Glutamatergic neuron (in vitro differentiated cells): Measurements from ENCODE around the gene FAM221B. TPM values are rescaled to one million over a fixed set of nuclear protein-coding genes. Genes with fewer than 3 reads are reported as not detected.

ENCODE experiments used
- DNase-seq: peaks from one replicate; pipeline ENCODE4 v3.0.0; 2022
- H3K27ac Mint-ChIP-seq: one replicate; pipeline ENCODE4 v1.8.0; 2020; ENCODE audit warnings: mild to moderate bottlenecking, mixed read lengths, inconsistent platforms; ENCODE audit not compliant: unreplicated experiment
- H3K27me3 Mint-ChIP-seq: one replicate; pipeline ENCODE4 v1.8.0; 2020; ENCODE audit warnings: mild to moderate bottlenecking, moderate library complexity, mixed read lengths, inconsistent platforms; ENCODE audit not compliant: unreplicated experiment
- H3K36me3 Mint-ChIP-seq: one replicate; pipeline ENCODE4 v1.8.0; 2020; ENCODE audit warnings: mild to moderate bottlenecking, mixed read lengths, inconsistent platforms; ENCODE audit not compliant: unreplicated experiment
- H3K4me1 Mint-ChIP-seq: one replicate; pipeline ENCODE4 v1.8.0; 2020; ENCODE audit warnings: mild to moderate bottlenecking, low read depth, mixed read lengths, inconsistent platforms; ENCODE audit not compliant: unreplicated experiment
- H3K4me3 Mint-ChIP-seq: one replicate; pipeline ENCODE4 v1.8.0; 2020; ENCODE audit warnings: mild to moderate bottlenecking, mixed read lengths, inconsistent platforms; ENCODE audit not compliant: unreplicated experiment
- H3K9me3 Mint-ChIP-seq: one replicate; pipeline ENCODE4 v1.8.0; 2020; ENCODE audit warnings: mild to moderate bottlenecking, moderate library complexity, mixed read lengths, inconsistent platforms; ENCODE audit not compliant: unreplicated experiment
- CTCF ChIP-seq: fragments of 200-600 bp; sonication (generic); IDR thresholded peaks from one replicate; pipeline ENCODE4 v1.5.0; 2021; ENCODE audit not compliant: partially characterized antibody, unreplicated experiment
- total RNA-seq: library from RNA; stranded (reverse); fragmentation: NEBNext Ultra II Directional; extraction: Animal tissue kit (Norgen Biotek cat#: 25700); gene quantifications from one replicate; pipeline ENCODE4 v1.2.1, GENCODE V29; 2021; ENCODE audit not compliant: unreplicated experiment

FAM221B gene
- total RNA-seq, 1 donor from 2014 or later = not detected

- no peak for DNase-seq
- Mint-ChIP-seq H3K27ac (no peak overlapping the region), H3K9me3 (peaks cover 11% of the 10 kb centered on the region), H3K4me1 (peaks cover 42% of the 10 kb centered on the region), H3K27me3 (peaks cover 14% of the 10 kb centered on the region), H3K36me3 (peaks cover 23% of the 10 kb centered on the region), H3K4me3 (peak overlapping the region; percentile 70)
- no peak for TF ChIP-seq CTCF
Measured at GRCh38 chr9:35798658-35799374, 29.7 kb downstream of the FAM221B start.

GRCh38 chr9:35797311-35798109, 31.0 kb downstream of the FAM221B start:
- peak overlapping the region; percentile 30 for H3K27ac Mint-ChIP-seq
- H3K27me3 Mint-ChIP-seq = peaks cover 27% of the 10 kb centered on the region
- H3K36me3 Mint-ChIP-seq = peaks cover 23% of the 10 kb centered on the region
- DNase-seq = no peak
- no peak for TF ChIP-seq CTCF
- peak overlapping the region; percentile 92 for H3K4me3 Mint-ChIP-seq
- H3K4me1 Mint-ChIP-seq = peaks cover 46% of the 10 kb centered on the region
- H3K9me3 Mint-ChIP-seq = peaks cover 22% of the 10 kb centered on the region

GRCh38 chr9:35795695-35796094, 32.8 kb downstream of the FAM221B start:
- H3K27me3 Mint-ChIP-seq = peaks cover 29% of the 10 kb centered on the region
- no peak for TF ChIP-seq CTCF
- DNase-seq = no peak
- H3K9me3 Mint-ChIP-seq = peaks cover 26% of the 10 kb centered on the region
- H3K27ac Mint-ChIP-seq = peak overlapping the region; percentile 69
- peak overlapping the region; percentile 92 for H3K4me3 Mint-ChIP-seq
- peaks cover 44% of the 10 kb centered on the region for H3K4me1 Mint-ChIP-seq
- peaks cover 18% of the 10 kb centered on the region for H3K36me3 Mint-ChIP-seq

GRCh38 chr9:35793461-35793860, 35.1 kb downstream of the FAM221B start:
- DNase-seq = peak; percentile 80
- Mint-ChIP-seq H3K4me3 (peak overlapping the region; percentile 92), H3K27me3 (peaks cover 29% of the 10 kb centered on the region), H3K9me3 (peaks cover 31% of the 10 kb centered on the region), H3K36me3 (peaks cover 9% of the 10 kb centered on the region), H3K27ac (peak overlapping the region; percentile 97), H3K4me1 (peaks cover 48% of the 10 kb centered on the region)
- no peak for TF ChIP-seq CTCF

- TF ChIP-seq CTCF = no peak
- H3K27ac Mint-ChIP-seq = peak overlapping the region; percentile 97
- H3K4me3 Mint-ChIP-seq = peak overlapping the region; percentile 92
- H3K27me3 Mint-ChIP-seq = peaks cover 29% of the 10 kb centered on the region
- H3K36me3 Mint-ChIP-seq = peaks cover 9% of the 10 kb centered on the region
- H3K9me3 Mint-ChIP-seq = peaks cover 31% of the 10 kb centered on the region
- peaks cover 43% of the 10 kb centered on the region for H3K4me1 Mint-ChIP-seq
- DNase-seq = no peak
Measured at GRCh38 chr9:35792826-35793225, 35.7 kb downstream of the FAM221B start.
